GM12872 (cell line): Measurements from ENCODE around the gene MEOX1.

Source experiments
- TF ChIP-seq, protein P1 (sequence below): IDR thresholded peaks from 3 replicates; pipeline ENCODE4 v1.5.1; 2011; ENCODE audit warnings: low read depth, mild to moderate bottlenecking, low read length, moderate library complexity; ENCODE audit not compliant: insufficient read depth

MEOX1 gene

DNA sequence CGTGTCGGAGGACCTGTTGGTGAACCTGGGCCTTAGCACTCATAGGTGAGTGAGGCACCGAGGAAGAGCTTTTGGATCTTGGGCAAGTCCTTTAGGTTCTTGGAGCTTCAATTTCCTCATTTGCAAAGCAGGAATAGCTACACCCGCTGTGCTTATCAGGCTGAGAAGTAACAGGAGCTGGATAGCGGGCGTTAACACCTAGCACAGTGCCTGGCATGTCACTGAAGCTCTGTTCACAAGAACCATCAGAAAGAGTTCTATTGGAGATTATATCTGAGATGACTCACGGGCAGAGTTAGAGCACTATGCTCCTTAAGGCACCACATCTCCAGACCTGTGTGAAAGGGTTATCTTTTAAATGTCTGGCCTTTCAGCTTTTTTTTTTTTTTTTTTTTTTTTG lies 12.8 kb downstream of the MEOX1 start:
- TF ChIP-seq, protein P1, sequence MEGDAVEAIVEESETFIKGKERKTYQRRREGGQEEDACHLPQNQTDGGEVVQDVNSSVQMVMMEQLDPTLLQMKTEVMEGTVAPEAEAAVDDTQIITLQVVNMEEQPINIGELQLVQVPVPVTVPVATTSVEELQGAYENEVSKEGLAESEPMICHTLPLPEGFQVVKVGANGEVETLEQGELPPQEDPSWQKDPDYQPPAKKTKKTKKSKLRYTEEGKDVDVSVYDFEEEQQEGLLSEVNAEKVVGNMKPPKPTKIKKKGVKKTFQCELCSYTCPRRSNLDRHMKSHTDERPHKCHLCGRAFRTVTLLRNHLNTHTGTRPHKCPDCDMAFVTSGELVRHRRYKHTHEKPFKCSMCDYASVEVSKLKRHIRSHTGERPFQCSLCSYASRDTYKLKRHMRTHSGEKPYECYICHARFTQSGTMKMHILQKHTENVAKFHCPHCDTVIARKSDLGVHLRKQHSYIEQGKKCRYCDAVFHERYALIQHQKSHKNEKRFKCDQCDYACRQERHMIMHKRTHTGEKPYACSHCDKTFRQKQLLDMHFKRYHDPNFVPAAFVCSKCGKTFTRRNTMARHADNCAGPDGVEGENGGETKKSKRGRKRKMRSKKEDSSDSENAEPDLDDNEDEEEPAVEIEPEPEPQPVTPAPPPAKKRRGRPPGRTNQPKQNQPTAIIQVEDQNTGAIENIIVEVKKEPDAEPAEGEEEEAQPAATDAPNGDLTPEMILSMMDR = no peak

DNA sequence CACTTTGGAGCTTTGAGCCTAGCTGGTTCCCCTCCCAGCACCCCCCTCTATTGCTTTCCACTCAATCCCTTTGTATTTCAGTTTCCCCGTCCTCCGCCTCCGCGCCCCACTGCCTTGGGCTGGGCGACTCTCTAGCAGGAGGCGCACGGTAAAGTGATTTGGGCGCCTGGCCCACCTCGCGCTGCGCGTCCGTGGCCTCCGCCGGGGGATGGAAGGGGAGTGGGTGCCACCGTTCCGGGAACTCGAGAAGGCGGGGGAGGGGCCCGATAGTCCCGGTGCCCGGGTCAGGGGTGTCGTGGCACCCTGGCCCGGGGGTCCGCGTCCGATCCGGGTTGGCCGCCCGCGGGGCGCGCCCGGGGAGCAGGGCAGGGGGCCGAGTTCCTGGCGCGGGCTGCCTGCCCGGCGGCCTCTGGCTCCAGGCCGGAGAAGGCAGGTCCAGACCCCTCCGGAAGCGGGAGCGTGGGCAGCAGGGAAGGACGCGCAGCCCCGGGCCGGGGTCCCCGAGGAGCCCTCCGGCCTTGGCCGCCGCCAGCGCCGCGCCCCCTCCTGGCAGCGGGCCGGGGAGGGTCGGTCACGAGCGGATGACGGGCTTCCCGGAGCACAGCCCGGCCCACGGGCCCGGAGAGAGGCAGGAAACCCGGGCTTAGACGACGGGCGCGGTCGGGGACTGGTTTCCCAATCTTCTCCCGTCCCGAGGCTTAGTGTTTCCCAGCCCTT lies 15.8 kb downstream of the MEOX1 start:
- TF ChIP-seq, protein P1 = no peak

DNA sequence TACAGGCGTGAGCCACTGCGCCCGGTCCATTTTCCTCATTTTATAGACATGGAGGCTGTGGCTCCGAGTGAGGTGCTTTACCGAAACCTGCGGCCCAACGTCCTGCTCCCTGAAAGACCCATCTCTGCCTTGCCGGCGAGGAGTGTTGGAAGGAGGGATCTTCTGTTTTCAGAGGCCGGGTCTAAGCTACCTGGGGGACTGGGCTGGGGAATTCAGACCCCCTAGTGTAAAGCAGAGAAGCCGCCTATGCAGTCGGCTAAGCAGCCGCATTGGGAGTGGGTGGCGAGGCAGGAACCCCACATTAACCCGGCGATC lies 16.3 kb downstream of the MEOX1 start:
- TF ChIP-seq, protein P1 = no peak

DNA sequence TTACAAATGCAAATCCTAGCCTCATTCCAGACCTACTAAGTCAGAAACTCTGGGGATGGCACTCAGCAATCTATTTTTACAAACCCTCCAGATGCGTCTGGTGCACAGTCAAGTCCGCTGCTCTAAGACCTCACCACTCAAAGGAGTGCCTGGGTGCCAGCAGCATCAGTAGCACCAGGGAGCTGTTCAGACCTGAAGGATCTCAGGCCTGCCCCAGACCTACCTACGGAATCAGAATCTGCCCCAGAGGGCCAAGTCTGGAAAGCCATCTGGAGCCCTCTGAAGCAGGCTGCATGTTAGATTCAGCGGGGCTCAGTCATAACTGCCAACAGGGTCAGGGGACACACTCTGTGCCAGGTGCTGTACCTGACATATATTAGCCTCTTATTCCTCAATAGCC lies 17.6 kb downstream of the MEOX1 start:
- TF ChIP-seq, protein P1 = no peak

DNA sequence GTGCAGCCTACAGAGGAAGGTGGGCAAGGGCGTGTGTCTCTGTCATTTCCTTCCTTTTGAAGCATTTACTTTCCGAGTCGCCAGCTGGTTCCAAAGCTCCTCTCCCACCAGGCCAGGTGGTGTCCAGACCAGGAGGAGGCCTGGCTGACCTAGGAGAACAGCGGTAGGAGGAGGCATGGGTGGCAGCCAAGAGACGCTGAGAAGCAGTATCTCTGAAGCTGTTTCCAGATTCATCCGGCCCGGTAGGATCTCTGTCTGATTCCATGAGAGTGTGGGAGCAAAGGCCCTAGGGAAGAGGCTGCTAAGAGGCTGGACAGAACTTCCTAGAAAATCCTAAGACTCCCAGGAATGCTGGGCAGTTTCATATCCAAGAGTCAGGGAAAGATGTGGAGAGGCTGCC lies 20.3 kb downstream of the MEOX1 start:
- TF ChIP-seq, protein P1 = no peak

DNA sequence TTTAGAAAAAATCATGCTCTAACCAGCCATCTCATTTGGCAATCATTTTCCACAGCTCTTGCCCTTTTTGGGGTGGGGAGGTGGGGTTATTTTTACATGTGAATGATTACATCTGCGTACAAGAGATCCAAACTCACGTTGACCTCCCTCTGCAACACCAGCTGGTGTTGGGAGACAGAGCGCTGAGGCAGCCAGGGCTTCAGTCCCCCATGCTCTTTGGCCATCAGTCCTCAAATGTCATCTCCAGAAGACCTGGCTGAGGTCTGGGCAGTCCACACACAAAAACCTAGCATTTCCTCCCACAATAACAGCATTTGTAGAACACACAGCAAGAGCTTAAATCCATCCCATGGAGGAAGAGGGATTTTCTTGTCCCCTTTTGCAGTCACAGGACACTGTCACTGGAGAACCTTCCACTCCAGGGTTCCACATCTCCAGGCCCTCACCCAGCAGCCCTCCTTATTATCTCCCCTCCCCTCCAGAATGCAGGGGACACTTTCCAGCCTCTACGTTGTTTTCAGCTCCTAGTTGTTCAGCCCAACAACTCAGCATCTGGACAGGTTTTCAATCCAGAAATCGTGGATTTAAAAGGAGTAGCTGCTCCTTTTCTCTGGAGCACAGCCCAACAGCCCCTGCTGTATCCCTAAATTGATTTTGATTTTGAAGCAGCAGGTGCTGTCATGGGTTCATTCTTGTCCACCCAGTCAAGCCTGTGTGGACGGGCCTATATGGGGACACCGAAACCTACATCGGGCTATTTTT lies 21.1 kb downstream of the MEOX1 start:
- TF ChIP-seq, protein P1 = no peak

DNA sequence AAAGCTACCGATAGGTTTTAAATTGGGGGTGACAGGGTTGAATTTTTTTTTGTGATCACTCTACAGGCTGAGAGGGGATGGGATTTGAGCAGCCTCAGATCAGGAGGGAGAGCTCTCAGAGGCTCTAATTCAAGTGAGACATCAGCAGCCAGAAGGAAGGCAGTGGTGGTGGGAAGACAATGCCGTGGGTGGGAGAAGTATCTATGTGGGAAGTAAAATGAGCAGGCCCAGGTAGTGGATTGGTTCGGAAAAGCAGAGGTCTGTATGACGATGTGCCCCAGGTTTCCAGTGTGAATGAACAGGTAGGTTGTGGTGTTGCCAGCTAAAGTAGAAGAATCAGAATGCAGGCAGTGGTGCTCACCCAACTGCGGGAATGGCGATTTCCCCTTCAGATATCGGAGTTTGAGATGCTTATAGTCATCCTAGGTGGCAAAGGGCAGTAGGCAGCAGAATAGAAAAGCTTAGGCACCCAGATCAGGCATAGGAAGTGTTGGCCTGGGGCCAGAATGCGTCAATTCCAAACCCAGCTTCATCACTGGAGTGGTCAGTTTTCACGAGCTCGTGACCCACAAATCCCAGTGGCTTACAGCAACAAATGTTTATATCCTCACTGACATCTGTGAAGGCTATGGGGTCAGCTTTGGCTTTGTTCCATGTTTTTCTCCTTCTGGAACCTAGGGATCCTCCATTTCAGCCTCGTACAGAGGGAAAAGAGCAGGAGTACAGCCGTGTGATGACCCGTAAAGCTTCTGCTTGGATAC lies 24.0 kb downstream of the MEOX1 start:
- TF ChIP-seq, protein P1 = no peak
